G401 (cell line): ENCODE data around the gene FAM168A. TPM values are rescaled to one million over a fixed set of nuclear protein-coding genes. Genes with fewer than 3 reads are reported as not detected.

Experiments
- total RNA-seq: library from RNA; depleted of rRNA; stranded (reverse); fragments of >200 nt; shearing (Covaris generic); gene quantifications from 2 replicates; pipeline ENCODE4 v1.2.3, GENCODE V29; 2014; rRNA removed

Gene FAM168A
- total RNA-seq, 1 experiment from 2014 or later, result 16.7 TPM

Other genes starting within 250 kb of the FAM168A start
- gene RELT, start 221.7 kb downstream of the FAM168A start, total RNA-seq, result 6.2 and 6.7 TPM in 2 replicates
- gene PLEKHB1, start 48.5 kb upstream of the FAM168A start, total RNA-seq, result 2.6 and 18.0 TPM in 2 replicates
- 76.6 and 101 TPM in 2 replicates for gene RAB6A, start 163.0 kb upstream of the FAM168A start, total RNA-seq
- gene MRPL48, start 189.8 kb upstream of the FAM168A start, total RNA-seq, result 53.5 and 86.0 TPM in 2 replicates